ENCODE results near the gene PIGZ. TPM values are rescaled to one million over a fixed set of nuclear protein-coding genes. Genes with fewer than 3 reads are reported as not detected.
A peak's percentile ranks its signal among the peaks of the same experiment; 100 is the strongest.

Gene PIGZ
- total RNA-seq, 1 experiment from 2014 or later: 5.1 TPM

DNA sequence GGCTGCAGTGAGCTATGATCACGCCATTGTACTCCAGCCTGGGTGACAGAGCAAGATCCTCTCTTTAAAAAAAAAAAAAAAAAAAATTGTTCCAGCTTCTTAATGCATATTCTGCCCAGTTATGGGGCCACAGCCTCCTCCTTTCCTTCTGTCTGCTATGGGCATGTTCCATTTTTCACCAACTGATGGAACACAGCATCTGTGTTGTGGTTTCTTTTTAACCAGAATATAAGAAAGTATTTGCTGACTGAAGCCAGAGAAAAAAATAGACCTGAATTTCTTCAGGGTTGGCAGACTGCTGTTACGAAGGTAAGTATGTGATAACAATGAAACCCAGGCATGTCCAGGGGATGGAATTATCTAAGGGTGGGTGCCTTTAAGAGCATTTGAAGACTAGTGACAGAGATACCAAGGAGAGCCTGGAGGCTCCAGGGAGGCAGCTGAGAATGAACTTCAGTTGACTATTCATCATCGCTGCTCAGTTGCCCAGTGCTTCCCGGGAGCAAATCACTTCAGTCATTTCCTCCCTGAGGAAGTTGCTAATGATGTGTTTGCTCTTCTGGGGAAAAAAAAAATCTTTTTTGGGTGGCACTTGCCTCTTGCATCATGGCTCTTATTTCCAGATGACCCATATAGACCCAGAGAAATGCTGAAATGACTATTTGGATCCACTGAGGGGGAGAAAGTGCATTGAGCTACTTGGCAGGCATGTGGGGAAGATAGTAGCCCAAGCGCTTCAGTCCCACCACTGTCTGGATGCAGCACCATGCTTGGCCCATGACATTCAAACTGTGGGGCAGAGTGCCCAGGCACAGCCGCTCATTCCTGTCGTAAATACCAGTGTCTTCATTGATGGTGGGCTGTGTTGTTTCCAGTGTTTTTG is 40.8 kb downstream of the PIGZ start:
- ChIA-PET CTCF (interaction anchor here (0.7 kb wide), 1 partner anchor 236 kb away, joined by 6 read pairs; no protein-coding TSS in a partner anchor), POLR2A (interaction anchor here (1.2 kb wide), 1 partner anchor 15 kb away, joined by 3 read pairs; the partner anchor contains the start of gene NCBP2)
- H3K9me3 Mint-ChIP-seq (ENCODE audit: unreplicated experiment): no peaks in the 10 kb centered on the region
- H3K9me3 ChIP-seq: no peaks in the 10 kb centered on the region
- intact Hi-C loops (cut with micrococcal nuclease; ENCODE audit: unreplicated experiment): loop anchor here (1.0 kb wide), 1 partner anchor 12 kb away; no protein-coding TSS in a partner anchor
- DNase-seq: no peak
- BruUV-seq (replicated peaks): no TSS peak
- H3K27ac Mint-ChIP-seq (ENCODE audit: unreplicated experiment): no peak overlapping the region
- H3K4me1 Mint-ChIP-seq (ENCODE audit: low read depth, unreplicated experiment): no peaks in the 10 kb centered on the region
- TF ChIP-seq, protein P1, sequence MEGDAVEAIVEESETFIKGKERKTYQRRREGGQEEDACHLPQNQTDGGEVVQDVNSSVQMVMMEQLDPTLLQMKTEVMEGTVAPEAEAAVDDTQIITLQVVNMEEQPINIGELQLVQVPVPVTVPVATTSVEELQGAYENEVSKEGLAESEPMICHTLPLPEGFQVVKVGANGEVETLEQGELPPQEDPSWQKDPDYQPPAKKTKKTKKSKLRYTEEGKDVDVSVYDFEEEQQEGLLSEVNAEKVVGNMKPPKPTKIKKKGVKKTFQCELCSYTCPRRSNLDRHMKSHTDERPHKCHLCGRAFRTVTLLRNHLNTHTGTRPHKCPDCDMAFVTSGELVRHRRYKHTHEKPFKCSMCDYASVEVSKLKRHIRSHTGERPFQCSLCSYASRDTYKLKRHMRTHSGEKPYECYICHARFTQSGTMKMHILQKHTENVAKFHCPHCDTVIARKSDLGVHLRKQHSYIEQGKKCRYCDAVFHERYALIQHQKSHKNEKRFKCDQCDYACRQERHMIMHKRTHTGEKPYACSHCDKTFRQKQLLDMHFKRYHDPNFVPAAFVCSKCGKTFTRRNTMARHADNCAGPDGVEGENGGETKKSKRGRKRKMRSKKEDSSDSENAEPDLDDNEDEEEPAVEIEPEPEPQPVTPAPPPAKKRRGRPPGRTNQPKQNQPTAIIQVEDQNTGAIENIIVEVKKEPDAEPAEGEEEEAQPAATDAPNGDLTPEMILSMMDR (IDR thresholded peaks at IDR 0.05; ENCODE audit: insufficient read depth in 1 of 2, low read depth in 1 of 2, low read length in 1 of 2, severe bottlenecking in 1 of 2, unreplicated experiment in 1 of 2): no peak
- peaks cover 79% of the 10 kb centered on the region for H3K36me3 Mint-ChIP-seq (ENCODE audit: insufficient read depth, unreplicated experiment)
- H3K4me3 ChIP-seq (ENCODE audit: low read depth, low read length): no peak overlapping the region
- H3K4me3 Mint-ChIP-seq (ENCODE audit: unreplicated experiment): no peak overlapping the region
- H3K4me1 ChIP-seq: no peaks in the 10 kb centered on the region
- H3K36me3 ChIP-seq (ENCODE audit: control insufficient read depth, insufficient read depth, low read length): no peaks in the 10 kb centered on the region; the same call in 1 of the 2 replicates
- no peaks in the 10 kb centered on the region for H3K27me3 ChIP-seq (replicated peaks; ENCODE audit: control insufficient read depth, insufficient read depth, low read length)
- no peaks in the 10 kb centered on the region for H3K27me3 Mint-ChIP-seq (ENCODE audit: insufficient read depth, unreplicated experiment)

DNA sequence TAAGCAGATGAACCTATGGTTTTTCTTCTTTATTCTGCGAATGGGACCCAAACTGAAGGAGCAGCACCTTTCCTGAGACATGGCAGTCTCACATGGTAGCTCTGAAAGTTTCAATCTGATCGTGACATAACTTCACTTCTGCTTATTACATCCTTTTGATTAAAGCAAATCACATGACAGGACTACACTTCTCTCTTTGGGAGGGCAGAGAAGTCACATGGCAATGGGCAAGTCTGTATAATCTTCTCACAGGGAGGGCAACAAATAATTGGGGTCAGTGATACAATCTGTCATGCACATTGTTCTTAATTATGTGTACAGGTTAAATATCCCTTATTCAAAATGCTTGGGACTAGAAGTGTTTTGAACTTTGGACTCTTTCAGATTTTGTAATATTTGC is 47.9 kb downstream of the PIGZ start:
- H3K27me3 Mint-ChIP-seq (ENCODE audit: insufficient read depth, unreplicated experiment): no peaks in the 10 kb centered on the region
- no peak for DNase-seq
- CTCF ChIA-PET: no interaction called here

DNA sequence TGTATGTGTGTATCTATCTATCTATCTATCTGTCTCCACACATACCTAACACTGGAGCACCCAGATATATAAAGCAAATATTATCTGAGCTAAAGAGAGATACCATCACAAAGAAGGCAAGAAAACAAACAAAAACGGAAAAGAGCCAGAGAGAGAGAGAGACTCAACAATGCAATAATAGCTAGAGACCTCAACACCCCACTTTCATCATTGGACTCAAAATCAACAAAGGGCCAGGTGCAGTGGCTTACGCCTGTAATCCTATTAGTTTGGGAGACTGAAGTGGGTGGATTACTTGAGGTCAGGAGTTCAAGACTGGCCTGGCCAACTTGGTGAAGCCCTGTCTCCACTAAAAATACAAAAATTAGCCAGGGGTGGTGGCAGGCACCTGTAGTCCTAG is 49.7 kb downstream of the PIGZ start:
- H3K36me3 Mint-ChIP-seq (ENCODE audit: insufficient read depth, unreplicated experiment): peaks cover 51% of the 10 kb centered on the region
- no peak overlapping the region for H3K4me3 ChIP-seq (ENCODE audit: low read depth, low read length)
- no peak overlapping the region for H3K4me3 Mint-ChIP-seq (ENCODE audit: unreplicated experiment)
- peaks cover 7% of the 10 kb centered on the region for H3K9me3 Mint-ChIP-seq (ENCODE audit: unreplicated experiment)
- H3K27ac Mint-ChIP-seq (ENCODE audit: unreplicated experiment): peak overlapping the region; percentile 16
- DNase-seq: peak; percentile 46 to 52
- peaks cover 4% of the 10 kb centered on the region; the same call in 1 of the 2 replicates for H3K9me3 ChIP-seq
- POLR2A ChIA-PET: interaction anchor here (1.0 kb wide), 1 partner anchor 51 kb away, joined by 7 read pairs; the partner anchor contains the start of gene SENP5
- intact Hi-C loops (cut with micrococcal nuclease; ENCODE audit: unreplicated experiment): no loop called here
- peaks cover 2% of the 10 kb centered on the region; the same call in 1 of the 2 replicates for H3K36me3 ChIP-seq (ENCODE audit: control insufficient read depth, insufficient read depth, low read length)
- CTCF ChIA-PET: no interaction called here
- no peaks in the 10 kb centered on the region for H3K27me3 ChIP-seq (replicated peaks; ENCODE audit: control insufficient read depth, insufficient read depth, low read length)
- TF ChIP-seq, protein P1 (IDR thresholded peaks at IDR 0.05; ENCODE audit: insufficient read depth in 1 of 2, low read depth in 1 of 2, low read length in 1 of 2, severe bottlenecking in 1 of 2, unreplicated experiment in 1 of 2): no peak
- peaks cover 4% of the 10 kb centered on the region; the same call in 1 of the 2 replicates for H3K4me1 ChIP-seq
- no peaks in the 10 kb centered on the region for H3K27me3 Mint-ChIP-seq (ENCODE audit: insufficient read depth, unreplicated experiment)
- H3K4me1 Mint-ChIP-seq (ENCODE audit: low read depth, unreplicated experiment): peaks cover 12% of the 10 kb centered on the region
- BruUV-seq (replicated peaks): no TSS peak

More for the DNA sequence above, 47.9 kb downstream of the PIGZ start:
- POLR2A ChIA-PET: interaction anchor here (0.6 kb wide), 1 partner anchor 53 kb away, joined by 5 read pairs; no protein-coding TSS in a partner anchor
- Histone ChIP-seq H3K36me3 (ENCODE audit: control insufficient read depth, insufficient read depth, low read length) (no peaks in the 10 kb centered on the region), H3K4me1 (peaks cover 4% of the 10 kb centered on the region; the same call in 1 of the 2 replicates), H3K9me3 (peaks cover 4% of the 10 kb centered on the region; the same call in 1 of the 2 replicates), H3K4me3 (ENCODE audit: low read depth, low read length) (no peak overlapping the region), H3K27me3 (replicated peaks; ENCODE audit: control insufficient read depth, insufficient read depth, low read length) (no peaks in the 10 kb centered on the region)
- no peak overlapping the region for H3K4me3 Mint-ChIP-seq (ENCODE audit: unreplicated experiment)
- peaks cover 7% of the 10 kb centered on the region for H3K9me3 Mint-ChIP-seq (ENCODE audit: unreplicated experiment)
- H3K27ac Mint-ChIP-seq (ENCODE audit: unreplicated experiment): no peak overlapping the region
- TF ChIP-seq, protein P1 (IDR thresholded peaks at IDR 0.05; ENCODE audit: insufficient read depth in 1 of 2, low read depth in 1 of 2, low read length in 1 of 2, severe bottlenecking in 1 of 2, unreplicated experiment in 1 of 2): no peak
- intact Hi-C loops (cut with micrococcal nuclease; ENCODE audit: unreplicated experiment): no loop called here
- BruUV-seq (replicated peaks): no TSS peak
- H3K4me1 Mint-ChIP-seq (ENCODE audit: low read depth, unreplicated experiment): peaks cover 12% of the 10 kb centered on the region
- peaks cover 42% of the 10 kb centered on the region for H3K36me3 Mint-ChIP-seq (ENCODE audit: insufficient read depth, unreplicated experiment)
